Loucy (cell line): ENCODE results near the gene LMOD1.

Experiments used
- H2AFZ ChIP-seq: fragments of 200-600 bp; sonication (generic); 2 replicates; pipeline ENCODE4 v1.6.0; 2016; ENCODE audit warnings: antibody characterized with exemption, mild to moderate bottlenecking, low read length, moderate library complexity
- H3F3A ChIP-seq: fragments of 200-600 bp; 2 replicates; pipeline ENCODE4 v1.6.0; 2016; ENCODE audit warnings: antibody characterized with exemption, low read depth, mild to moderate bottlenecking
- H3K27me3 ChIP-seq: fragments of 200-600 bp; sonication (generic); 2 replicates; pipeline ENCODE4 v1.6.1; 2014; ENCODE audit warnings: low read length, mild to moderate bottlenecking; ENCODE audit not compliant: insufficient read depth, poor library complexity, severe bottlenecking
- H3K36me3 ChIP-seq: fragments of 200-600 bp; sonication (generic); 2 replicates; pipeline ENCODE4 v1.6.1; 2016; ENCODE audit warnings: low read length; ENCODE audit not compliant: insufficient read depth
- H3K4me1 ChIP-seq: fragments of 200-600 bp; sonication (generic); 2 replicates; pipeline ENCODE4 v1.5.1; 2014; ENCODE audit warnings: low read length, mild to moderate bottlenecking; ENCODE audit not compliant: insufficient read depth, poor library complexity, severe bottlenecking
- H3K4me2 ChIP-seq: fragments of 200-600 bp; sonication (generic); 2 replicates; pipeline ENCODE4 v1.6.0; 2014; ENCODE audit warnings: antibody characterized with exemption, low read length, low read depth, mild to moderate bottlenecking; ENCODE audit not compliant: poor library complexity, severe bottlenecking
- H3K4me3 ChIP-seq: fragments of 200-600 bp; sonication (generic); 2 replicates; pipeline ENCODE4 v1.5.1; 2014; ENCODE audit warnings: low read length, mild to moderate bottlenecking, mixed read lengths; ENCODE audit not compliant: poor library complexity, severe bottlenecking
- H3K79me2 ChIP-seq: fragments of 200-600 bp; sonication (generic); 2 replicates; pipeline ENCODE4 v1.6.1; 2014; ENCODE audit warnings: low read length; ENCODE audit not compliant: insufficient read depth
- H3K9ac ChIP-seq: fragments of 200-600 bp; sonication (generic); 2 replicates; pipeline ENCODE4 v1.6.0; 2014; ENCODE audit warnings: mild to moderate bottlenecking, low read depth, low read length, moderate library complexity; ENCODE audit not compliant: poor library complexity, severe bottlenecking
- H3K9me2 ChIP-seq: fragments of 200-600 bp; sonication (generic); replicated peaks from 2 replicates; pipeline ENCODE4 v1.6.1; 2016; ENCODE audit warnings: low read depth, low read length, mixed read lengths
- H3K9me3 ChIP-seq: fragments of 200-600 bp; sonication (generic); 2 replicates; pipeline ENCODE4 v1.6.1; 2014; ENCODE audit warnings: mild to moderate bottlenecking, antibody characterized with exemption, low read length, low read depth; ENCODE audit not compliant: insufficient read depth
- H4K20me1 ChIP-seq: fragments of 200-600 bp; sonication (generic); 2 replicates; pipeline ENCODE4 v1.6.0; 2014; ENCODE audit warnings: antibody characterized with exemption, low read length, mild to moderate bottlenecking; ENCODE audit not compliant: insufficient read depth, poor library complexity, severe bottlenecking
- CTCF ChIP-seq: fragments of 200-600 bp; sonication (generic); conservative IDR thresholded peaks from 2 replicates; pipeline ENCODE4 v1.5.1; 2014; ENCODE audit warnings: mild to moderate bottlenecking, antibody characterized with exemption, low read length
- EZH2phosphoT487 ChIP-seq: fragments of 200-600 bp; IDR thresholded peaks from 2 replicates; pipeline ENCODE4 v1.6.1; 2018; ENCODE audit warnings: antibody characterized with exemption, mild to moderate bottlenecking, moderate library complexity, borderline replicate concordance

The LMOD1 gene

GRCh38 chr1:201880928-201881571, 65.3 kb downstream of the LMOD1 start:
- Histone ChIP-seq H3K4me3 (no peak overlapping the region), H2AFZ (no peak overlapping the region), H3K9ac (no peak overlapping the region), H3K4me1 (no peaks in the 10 kb centered on the region), H3F3A (no peaks in the 10 kb centered on the region; the same call in 1 of the 2 replicates), H3K27me3 (no peaks in the 10 kb centered on the region), H3K9me3 (no peaks in the 10 kb centered on the region), H3K4me2 (no peak overlapping the region), H3K9me2 (no peaks in the 10 kb centered on the region), H3K79me2 (no peaks in the 10 kb centered on the region), H4K20me1 (no peaks in the 10 kb centered on the region), H3K36me3 (peaks cover 9% of the 10 kb centered on the region; the same call in 1 of the 2 replicates)
- TF ChIP-seq EZH2phosphoT487 (no peak), CTCF (no peak)

- H3K4me3 ChIP-seq = no peak overlapping the region
- no peaks in the 10 kb centered on the region; the same call in 1 of the 2 replicates for H3F3A ChIP-seq
- peak; percentile 66 for TF ChIP-seq CTCF
- TF ChIP-seq EZH2phosphoT487 = no peak
These were observed 68.4 kb downstream of the LMOD1 start for GRCh38 chr1:201877877-201878401.

GRCh38 chr1:201876148-201876818, 70.1 kb downstream of the LMOD1 start:
- no peaks in the 10 kb centered on the region for H3K9me2 ChIP-seq
- no peaks in the 10 kb centered on the region for H3K4me1 ChIP-seq
- H3K9ac ChIP-seq = no peak overlapping the region
- no peaks in the 10 kb centered on the region for H3K9me3 ChIP-seq
- H3K79me2 ChIP-seq = no peaks in the 10 kb centered on the region
- H3K27me3 ChIP-seq = no peaks in the 10 kb centered on the region
- no peaks in the 10 kb centered on the region for H4K20me1 ChIP-seq
- peaks cover 52% of the 10 kb centered on the region for H3K36me3 ChIP-seq
- H3K4me2 ChIP-seq = no peak overlapping the region
- H2AFZ ChIP-seq = no peak overlapping the region
- H3K4me3 ChIP-seq = no peak overlapping the region
- TF ChIP-seq CTCF = peak; percentile 46
- TF ChIP-seq EZH2phosphoT487 = no peak
- no peaks in the 10 kb centered on the region; the same call in 1 of the 2 replicates for H3F3A ChIP-seq

More at GRCh38 chr1:201877877-201878401, 68.4 kb downstream of the LMOD1 start:
- Histone ChIP-seq H2AFZ (no peak overlapping the region), H4K20me1 (no peaks in the 10 kb centered on the region), H3K9me2 (no peaks in the 10 kb centered on the region), H3K79me2 (no peaks in the 10 kb centered on the region), H3K27me3 (no peaks in the 10 kb centered on the region), H3K4me2 (no peak overlapping the region), H3K4me1 (no peaks in the 10 kb centered on the region), H3K9me3 (no peaks in the 10 kb centered on the region), H3K9ac (no peak overlapping the region), H3K36me3 (peaks cover 35% of the 10 kb centered on the region; the same call in 1 of the 2 replicates)
